H9 (cell line): ENCODE results near the gene IER5L. TPM values are rescaled to one million over a fixed set of nuclear protein-coding genes. Genes with fewer than 3 reads are reported as not detected.

Source experiments
- DNase-seq: peaks from one replicate; pipeline ENCODE4 v3.0.0-alpha.2; 2017
- H2AFZ ChIP-seq: one replicate; pipeline ENCODE4 v1.6.1; 2013; ENCODE audit warnings: mild to moderate bottlenecking, low read length, control low read depth, moderate library complexity
- H2AK5ac ChIP-seq: 2 replicates; pipeline ENCODE4 v1.6.1; 2013; ENCODE audit warnings: low read length, control low read depth, mixed read lengths; ENCODE audit not compliant: insufficient read length
- H2BK120ac ChIP-seq: one replicate; pipeline ENCODE4 v1.6.1; 2013; ENCODE audit warnings: low read depth, mild to moderate bottlenecking, low read length, control low read depth, inconsistent platforms; ENCODE audit not compliant: poor library complexity, severe bottlenecking
- H2BK12ac ChIP-seq: 2 replicates; pipeline ENCODE4 v1.6.1; 2013; ENCODE audit warnings: low read length, control low read depth, mixed read lengths, low read depth; ENCODE audit not compliant: insufficient read length
- H2BK15ac ChIP-seq: 2 replicates; pipeline ENCODE4 v1.6.1; 2013; ENCODE audit warnings: low read depth, low read length, control low read depth
- H2BK20ac ChIP-seq: one replicate; pipeline ENCODE4 v1.6.1; 2013; ENCODE audit warnings: low read depth, mild to moderate bottlenecking, low read length, control low read depth, inconsistent platforms; ENCODE audit not compliant: poor library complexity, severe bottlenecking
- H2BK5ac ChIP-seq: 2 replicates; pipeline ENCODE4 v1.6.1; 2013; ENCODE audit warnings: low read length, control low read depth, mixed read lengths; ENCODE audit not compliant: insufficient read length
- H3K14ac ChIP-seq: 2 replicates; pipeline ENCODE4 v1.6.1; 2013; ENCODE audit warnings: low read length, control low read depth; ENCODE audit not compliant: insufficient read depth
- H3K18ac ChIP-seq: 2 replicates; pipeline ENCODE4 v1.6.1; 2013; ENCODE audit warnings: low read depth, mild to moderate bottlenecking, mixed read lengths, low read length, control low read depth; ENCODE audit not compliant: insufficient read length
- H3K23ac ChIP-seq: 2 replicates; pipeline ENCODE4 v1.6.1; 2013; ENCODE audit warnings: low read length, control low read depth, mixed read lengths, low read depth; ENCODE audit not compliant: insufficient read length
- H3K23me2 ChIP-seq: 2 replicates; pipeline ENCODE4 v1.6.1; 2013; ENCODE audit warnings: low read depth, mild to moderate bottlenecking, mixed read lengths, low read length, control low read depth; ENCODE audit not compliant: insufficient read length, poor library complexity, severe bottlenecking
- H3K27ac ChIP-seq: 2 replicates; pipeline ENCODE4 v1.5.1; 2013; ENCODE audit warnings: low read length, control low read depth, mixed read lengths, low read depth; ENCODE audit not compliant: insufficient read length
- H3K27me3 ChIP-seq: 2 replicates; pipeline ENCODE4 v1.6.1; 2013; ENCODE audit warnings: low read length, control low read depth, inconsistent platforms; ENCODE audit not compliant: insufficient read depth
- H3K4ac ChIP-seq: 2 replicates; pipeline ENCODE4 v1.6.1; 2013; ENCODE audit warnings: low read depth, mild to moderate bottlenecking, control low read depth, inconsistent platforms, low read length, moderate library complexity
- H3K4me1 ChIP-seq: 2 replicates; pipeline ENCODE4 v1.6.1; 2013; ENCODE audit warnings: low read length, control low read depth, inconsistent platforms; ENCODE audit not compliant: insufficient read depth
- H3K4me2 ChIP-seq: 2 replicates; pipeline ENCODE4 v1.6.1; 2013; ENCODE audit warnings: low read length, control low read depth, mixed read lengths; ENCODE audit not compliant: insufficient read length, insufficient read depth
- H3K56ac ChIP-seq: 2 replicates; pipeline ENCODE4 v1.6.1; 2013; ENCODE audit warnings: low read depth, mild to moderate bottlenecking, mixed read lengths, low read length, control low read depth; ENCODE audit not compliant: insufficient read length
- H3K79me1 ChIP-seq: 2 replicates; pipeline ENCODE4 v1.6.1; 2013; ENCODE audit warnings: low read depth, mild to moderate bottlenecking, moderate library complexity, low read length, control low read depth, inconsistent platforms; ENCODE audit not compliant: insufficient read depth, poor library complexity, severe bottlenecking
- H3K79me2 ChIP-seq: 2 replicates; pipeline ENCODE4 v1.6.1; 2013; ENCODE audit warnings: low read length, control low read depth, inconsistent platforms; ENCODE audit not compliant: insufficient read depth
- H3K9ac ChIP-seq: 2 replicates; pipeline ENCODE4 v1.6.1; 2013; ENCODE audit warnings: low read length, control low read depth, mixed read lengths; ENCODE audit not compliant: insufficient read length; ENCODE audit errors: extremely low read depth
- H3K9me3 ChIP-seq: one replicate; pipeline ENCODE4 v1.6.1; 2013; ENCODE audit warnings: low read depth, low read length, inconsistent platforms; ENCODE audit not compliant: control insufficient read depth
- H3T11ph ChIP-seq: one replicate; pipeline ENCODE4 v1.6.1; 2013; ENCODE audit warnings: mild to moderate bottlenecking, low read length, control low read depth, inconsistent platforms
- H4K20me1 ChIP-seq: one replicate; pipeline ENCODE4 v1.6.1; 2013; ENCODE audit not compliant: control insufficient read depth, insufficient read length, insufficient read depth
- H4K5ac ChIP-seq: 2 replicates; pipeline ENCODE4 v1.6.1; 2013; ENCODE audit warnings: low read depth, mild to moderate bottlenecking, mixed read lengths, low read length, control low read depth; ENCODE audit not compliant: insufficient read length
- H4K8ac ChIP-seq: replicated peaks from 2 replicates; pipeline ENCODE4 v1.6.1; 2013; ENCODE audit warnings: low read length, control low read depth, mixed read lengths, low read depth; ENCODE audit not compliant: insufficient read length
- H4K91ac ChIP-seq: 2 replicates; pipeline ENCODE4 v1.6.1; 2013; ENCODE audit warnings: low read depth, mild to moderate bottlenecking, moderate library complexity, mixed read lengths, low read length, control low read depth; ENCODE audit not compliant: insufficient read length
- H3K27ac Mint-ChIP-seq, 3 experiments: 2 replicates in 2 of 3; 3 replicates in 1 of 3; pipeline ENCODE4 v1.8.0; 2020 to 2021; ENCODE audit warnings: mixed read lengths in 3 of 3, mild to moderate bottlenecking in 1 of 3, moderate library complexity in 1 of 3
- H3K27me3 Mint-ChIP-seq: 2 replicates; pipeline ENCODE4 v1.8.0; 2021; ENCODE audit warnings: low read depth, mild to moderate bottlenecking, moderate library complexity, mixed read lengths
- H3K36me3 Mint-ChIP-seq, 3 experiments: 2 replicates in 2 of 3; 3 replicates in 1 of 3; pipeline ENCODE4 v1.8.0; 2020 to 2021; ENCODE audit warnings: low read depth in 3 of 3, mixed read lengths in 3 of 3; ENCODE audit not compliant: insufficient read depth in 1 of 3
- H3K4me1 Mint-ChIP-seq, 2 experiments: 2 replicates each; pipeline ENCODE4 v1.8.0; 2020; ENCODE audit warnings: mixed read lengths in 2 of 2
- H3K4me3 Mint-ChIP-seq, 2 experiments: 2 replicates in 1 of 2; 3 replicates in 1 of 2; pipeline ENCODE4 v1.8.0; 2020 to 2021; ENCODE audit warnings: mild to moderate bottlenecking in 2 of 2, mixed read lengths in 2 of 2, moderate library complexity in 1 of 2
- H3K9me3 Mint-ChIP-seq, 2 experiments: 2 replicates in 1 of 2; 3 replicates in 1 of 2; pipeline ENCODE4 v1.8.0; 2020; ENCODE audit warnings: mild to moderate bottlenecking in 2 of 2, mixed read lengths in 2 of 2, moderate library complexity in 1 of 2
- WGBS: extraction: QIAGEN DNeasy Blood & Tissue Kit; methylation state at CpG from one replicate; pipeline ENCODE4 v1.1.7; 2013; ENCODE audit warnings: missing lambda C conversion rate, low lambda C conversion rate, mixed read lengths; ENCODE audit not compliant: insufficient read length; ENCODE audit errors: extremely low coverage; 5-methylcytosine and 5-hydroxymethylcytosine counted together
- total RNA-seq: library from RNA; stranded (reverse); gene quantifications from 2 replicates; pipeline ENCODE4 v1.2.1, GENCODE V29; 2021
- TF ChIP-seq, protein P1 (sequence below): fragments of 200-600 bp; sonication (generic); conservative IDR thresholded peaks from 3 replicates; pipeline ENCODE4 v1.8.0; 2021; ENCODE audit warnings: antibody characterized with exemption, mild to moderate bottlenecking

The IER5L gene
- total RNA-seq, 1 experiment from 2014 or later, result 1.0 TPM

- Histone ChIP-seq H2AFZ (no peak overlapping the region), H2AK5ac (no peak overlapping the region)
Measured at GRCh38 chr9:129202613-129203555, 24.8 kb upstream of the IER5L start.

More at GRCh38 chr9:129202613-129203555, 24.8 kb upstream of the IER5L start:
- no peaks in the 10 kb centered on the region for H3K79me1 ChIP-seq
- no peak overlapping the region; a peak in 2 of 7 replicates for H3K27ac Mint-ChIP-seq
- no peak overlapping the region for H4K5ac ChIP-seq
- no peak overlapping the region for H3K23ac ChIP-seq
- no peaks in the 10 kb centered on the region; the same call in 1 of the 2 replicates for H3K27me3 ChIP-seq
- no peak overlapping the region for H4K91ac ChIP-seq
- no peaks in the 10 kb centered on the region for H3K36me3 Mint-ChIP-seq
- H4K20me1 ChIP-seq, result no peaks in the 10 kb centered on the region
- no peak overlapping the region for H3K27ac ChIP-seq
- H2BK12ac ChIP-seq, result no peak overlapping the region
- peak overlapping the region; percentile 52 for H3K4me2 ChIP-seq
- no peak overlapping the region for H4K8ac ChIP-seq
- no peaks in the 10 kb centered on the region; the same call in 1 of the 2 replicates for H3K4me1 ChIP-seq
- peaks cover 14 to 27% of the 10 kb centered on the region in 2 experiments for H3K4me1 Mint-ChIP-seq
- H3K56ac ChIP-seq, result no peak overlapping the region
- H3K14ac ChIP-seq, result no peak overlapping the region
- peak overlapping the region; percentile 75 to 82 for H3K4me3 Mint-ChIP-seq
- no peak overlapping the region for H3T11ph ChIP-seq
- H2BK120ac ChIP-seq, result no peak overlapping the region
- H3K9me3 Mint-ChIP-seq, result no peaks in the 10 kb centered on the region
- no peaks in the 10 kb centered on the region for H3K79me2 ChIP-seq
- H3K4ac ChIP-seq, result no peak overlapping the region
- TF ChIP-seq, protein P1, sequence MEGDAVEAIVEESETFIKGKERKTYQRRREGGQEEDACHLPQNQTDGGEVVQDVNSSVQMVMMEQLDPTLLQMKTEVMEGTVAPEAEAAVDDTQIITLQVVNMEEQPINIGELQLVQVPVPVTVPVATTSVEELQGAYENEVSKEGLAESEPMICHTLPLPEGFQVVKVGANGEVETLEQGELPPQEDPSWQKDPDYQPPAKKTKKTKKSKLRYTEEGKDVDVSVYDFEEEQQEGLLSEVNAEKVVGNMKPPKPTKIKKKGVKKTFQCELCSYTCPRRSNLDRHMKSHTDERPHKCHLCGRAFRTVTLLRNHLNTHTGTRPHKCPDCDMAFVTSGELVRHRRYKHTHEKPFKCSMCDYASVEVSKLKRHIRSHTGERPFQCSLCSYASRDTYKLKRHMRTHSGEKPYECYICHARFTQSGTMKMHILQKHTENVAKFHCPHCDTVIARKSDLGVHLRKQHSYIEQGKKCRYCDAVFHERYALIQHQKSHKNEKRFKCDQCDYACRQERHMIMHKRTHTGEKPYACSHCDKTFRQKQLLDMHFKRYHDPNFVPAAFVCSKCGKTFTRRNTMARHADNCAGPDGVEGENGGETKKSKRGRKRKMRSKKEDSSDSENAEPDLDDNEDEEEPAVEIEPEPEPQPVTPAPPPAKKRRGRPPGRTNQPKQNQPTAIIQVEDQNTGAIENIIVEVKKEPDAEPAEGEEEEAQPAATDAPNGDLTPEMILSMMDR, result no peak
- no peak overlapping the region for H2BK20ac ChIP-seq
- no peaks in the 10 kb centered on the region for H3K23me2 ChIP-seq
- no peak overlapping the region for H3K18ac ChIP-seq
- H3K9me3 ChIP-seq, result no peaks in the 10 kb centered on the region
- H3K27me3 Mint-ChIP-seq, result peaks cover 43% of the 10 kb centered on the region
- no peak overlapping the region for H3K9ac ChIP-seq
- H2BK15ac ChIP-seq, result no peak overlapping the region
- no CpG with 5 or more reads among the region's 57 CpGs for WGBS
- DNase-seq, result peak; percentile 83
- no peak overlapping the region for H2BK5ac ChIP-seq
